MM.1S (cell line): ENCODE data around the gene ZNF385D.

Experiments
- DNase-seq: peaks from one replicate; pipeline ENCODE4 v3.0.0-alpha.2; 2015
- H2AFZ ChIP-seq: fragments of 300-600 bp; sonication (generic); 2 replicates; pipeline ENCODE4 v1.6.0; 2016; ENCODE audit warnings: antibody characterized with exemption, low read length
- H3F3A ChIP-seq: fragments of 300-600 bp; sonication (generic); 2 replicates; pipeline ENCODE4 v1.6.1; 2016; ENCODE audit warnings: mild to moderate bottlenecking, antibody characterized with exemption, low read length, moderate library complexity, mixed read lengths; ENCODE audit not compliant: insufficient read depth
- H3K27ac ChIP-seq: fragments of 300-600 bp; sonication (generic); 2 replicates; pipeline ENCODE4 v1.5.1; 2016; ENCODE audit warnings: mild to moderate bottlenecking, low read length
- H3K27me3 ChIP-seq: fragments of 300-600 bp; sonication (generic); replicated peaks from 2 replicates; pipeline ENCODE4 v1.6.0; 2016; ENCODE audit warnings: low read length; ENCODE audit not compliant: insufficient read depth
- H3K36me3 ChIP-seq: fragments of 300-600 bp; sonication (generic); replicated peaks from 2 replicates; pipeline ENCODE4 v1.6.1; 2016; ENCODE audit warnings: mild to moderate bottlenecking, low read length, mixed read lengths; ENCODE audit not compliant: insufficient read depth
- H3K4me1 ChIP-seq: fragments of 300-600 bp; sonication (generic); 2 replicates; pipeline ENCODE4 v1.6.1; 2016; ENCODE audit warnings: low read length, mixed read lengths
- H3K4me2 ChIP-seq: fragments of 300-600 bp; sonication (generic); 2 replicates; pipeline ENCODE4 v1.6.0; 2016; ENCODE audit warnings: low read depth, low read length
- H3K4me3 ChIP-seq: fragments of 300-600 bp; sonication (generic); 2 replicates; pipeline ENCODE4 v1.5.1; 2016; ENCODE audit warnings: low read length, mixed read lengths
- H3K79me2 ChIP-seq: fragments of 300-600 bp; sonication (generic); 2 replicates; pipeline ENCODE4 v1.6.1; 2016; ENCODE audit warnings: mixed run types, low read length, mixed read lengths
- H3K9ac ChIP-seq: fragments of 300-600 bp; sonication (generic); 2 replicates; pipeline ENCODE4 v1.6.1; 2016; ENCODE audit warnings: low read length, mixed read lengths
- H3K9me2 ChIP-seq: fragments of 300-600 bp; sonication (generic); replicated peaks from 2 replicates; pipeline ENCODE4 v1.6.1; 2016; ENCODE audit warnings: mild to moderate bottlenecking, low read length, mixed read lengths; ENCODE audit not compliant: insufficient read depth
- H3K9me3 ChIP-seq: fragments of 300-600 bp; sonication (generic); replicated peaks from 2 replicates; pipeline ENCODE4 v1.6.1; 2016; ENCODE audit warnings: mild to moderate bottlenecking, low read length, mixed read lengths; ENCODE audit not compliant: insufficient read depth
- H4K20me1 ChIP-seq: fragments of 300-600 bp; sonication (generic); 2 replicates; pipeline ENCODE4 v1.6.1; 2016; ENCODE audit warnings: mild to moderate bottlenecking, low read length, moderate library complexity, mixed read lengths; ENCODE audit not compliant: insufficient read depth
- EZH2 ChIP-seq: fragments of 300-600 bp; sonication (generic); optimal IDR thresholded peaks from 2 replicates; pipeline ENCODE3; 2017; ENCODE audit warnings: low read depth, mild to moderate bottlenecking, antibody characterized with exemption, low read length, mixed read lengths
- EZH2phosphoT487 ChIP-seq: fragments of 300-600 bp; sonication (generic); IDR thresholded peaks from 2 replicates; pipeline ENCODE4 v1.6.1; 2018; ENCODE audit warnings: antibody characterized with exemption, low read length
- TF ChIP-seq, protein P1 (sequence below): fragments of 300-600 bp; sonication (generic); IDR thresholded peaks from 2 replicates; pipeline ENCODE4 v1.5.1; 2016; ENCODE audit warnings: antibody characterized with exemption, low read length, mixed read lengths

The ZNF385D gene

DNA sequence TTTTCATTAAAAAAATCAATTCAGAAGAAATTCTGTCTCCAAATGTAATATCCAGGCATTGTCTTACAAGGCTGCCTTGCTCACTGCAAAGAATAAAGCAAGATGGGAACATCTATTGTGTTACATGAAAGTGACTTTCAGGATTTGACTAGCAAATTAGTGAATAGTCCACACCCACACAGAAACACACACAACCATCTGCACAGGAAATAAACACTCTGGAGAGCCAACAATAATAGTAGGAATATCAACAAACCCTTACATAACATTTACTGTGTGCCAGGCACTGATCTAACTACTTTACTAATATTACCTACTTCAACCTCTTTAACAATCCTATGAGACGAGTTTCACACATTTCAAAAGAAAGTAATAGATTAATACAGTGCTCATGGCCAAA, 28.9 kb upstream of the ZNF385D start:
- H3K4me3 ChIP-seq: no peak overlapping the region
- no peak overlapping the region for H2AFZ ChIP-seq
- TF ChIP-seq, protein P1, sequence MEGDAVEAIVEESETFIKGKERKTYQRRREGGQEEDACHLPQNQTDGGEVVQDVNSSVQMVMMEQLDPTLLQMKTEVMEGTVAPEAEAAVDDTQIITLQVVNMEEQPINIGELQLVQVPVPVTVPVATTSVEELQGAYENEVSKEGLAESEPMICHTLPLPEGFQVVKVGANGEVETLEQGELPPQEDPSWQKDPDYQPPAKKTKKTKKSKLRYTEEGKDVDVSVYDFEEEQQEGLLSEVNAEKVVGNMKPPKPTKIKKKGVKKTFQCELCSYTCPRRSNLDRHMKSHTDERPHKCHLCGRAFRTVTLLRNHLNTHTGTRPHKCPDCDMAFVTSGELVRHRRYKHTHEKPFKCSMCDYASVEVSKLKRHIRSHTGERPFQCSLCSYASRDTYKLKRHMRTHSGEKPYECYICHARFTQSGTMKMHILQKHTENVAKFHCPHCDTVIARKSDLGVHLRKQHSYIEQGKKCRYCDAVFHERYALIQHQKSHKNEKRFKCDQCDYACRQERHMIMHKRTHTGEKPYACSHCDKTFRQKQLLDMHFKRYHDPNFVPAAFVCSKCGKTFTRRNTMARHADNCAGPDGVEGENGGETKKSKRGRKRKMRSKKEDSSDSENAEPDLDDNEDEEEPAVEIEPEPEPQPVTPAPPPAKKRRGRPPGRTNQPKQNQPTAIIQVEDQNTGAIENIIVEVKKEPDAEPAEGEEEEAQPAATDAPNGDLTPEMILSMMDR: no peak
- TF ChIP-seq EZH2 (no peak), EZH2phosphoT487 (no peak)
- H3K4me2 ChIP-seq: no peak overlapping the region
- H3K9me2 ChIP-seq: no peaks in the 10 kb centered on the region
- no peaks in the 10 kb centered on the region for H3K9me3 ChIP-seq
- H3K27me3 ChIP-seq: no peaks in the 10 kb centered on the region
- H3K9ac ChIP-seq: no peak overlapping the region
- H3K79me2 ChIP-seq: no peaks in the 10 kb centered on the region
- H3K4me1 ChIP-seq: no peaks in the 10 kb centered on the region
- H3K27ac ChIP-seq: no peak overlapping the region
- H3F3A ChIP-seq: no peaks in the 10 kb centered on the region
- DNase-seq: no peak
- no peaks in the 10 kb centered on the region for H3K36me3 ChIP-seq
- H4K20me1 ChIP-seq: no peaks in the 10 kb centered on the region

DNA sequence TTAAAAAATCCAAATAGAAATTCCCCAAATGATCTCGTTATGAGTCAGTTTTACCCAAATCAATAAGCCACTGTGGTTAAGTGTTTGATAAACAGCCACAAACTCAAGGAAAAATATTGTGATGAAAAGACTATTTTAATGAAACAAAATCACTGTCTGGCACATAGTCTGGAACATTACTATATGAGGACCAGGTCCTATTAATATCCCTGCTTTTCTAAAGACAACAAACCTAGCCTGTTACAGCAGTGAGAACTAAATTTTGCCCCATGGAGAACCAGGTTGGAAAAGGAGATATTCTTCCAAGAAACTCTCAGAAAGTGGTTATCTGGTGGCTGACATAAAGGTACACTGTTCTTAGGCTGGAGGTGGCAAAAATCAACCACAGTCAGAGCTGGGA, 27.7 kb upstream of the ZNF385D start:
- Histone ChIP-seq H3K9ac (no peak overlapping the region), H3F3A (no peaks in the 10 kb centered on the region), H3K4me3 (no peak overlapping the region), H3K9me3 (no peaks in the 10 kb centered on the region), H3K27me3 (no peaks in the 10 kb centered on the region), H3K36me3 (no peaks in the 10 kb centered on the region), H3K4me1 (no peaks in the 10 kb centered on the region), H3K79me2 (no peaks in the 10 kb centered on the region), H3K4me2 (no peak overlapping the region), H3K27ac (no peak overlapping the region), H4K20me1 (no peaks in the 10 kb centered on the region), H2AFZ (no peak overlapping the region), H3K9me2 (no peaks in the 10 kb centered on the region)
- TF ChIP-seq EZH2phosphoT487 (no peak), EZH2 (no peak)
- TF ChIP-seq, protein P1: no peak
- no peak for DNase-seq

DNA sequence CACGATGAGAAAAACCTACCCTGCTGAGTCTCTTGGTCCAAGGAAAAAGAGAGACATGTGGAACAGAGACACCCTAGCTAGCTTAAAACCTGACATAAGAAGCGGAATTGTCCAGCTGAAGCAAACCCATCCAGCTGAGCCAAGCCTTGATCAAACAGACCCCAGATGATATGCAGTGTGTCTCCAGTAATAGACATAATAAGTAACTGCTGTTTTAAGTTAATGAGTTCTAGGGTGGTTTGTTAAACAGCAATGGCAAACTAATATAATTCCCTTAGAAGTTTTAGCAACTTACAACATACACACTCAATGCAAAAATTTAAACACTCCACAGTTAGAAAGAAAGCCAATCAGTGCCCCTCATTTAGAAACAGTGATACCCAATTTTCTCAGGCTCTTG, 26.8 kb upstream of the ZNF385D start:
- DNase-seq: no peak

More for the DNA sequence above, 26.8 kb upstream of the ZNF385D start:
- H3K4me2 ChIP-seq: no peak overlapping the region
- no peaks in the 10 kb centered on the region for H3K27me3 ChIP-seq
- H3K36me3 ChIP-seq: no peaks in the 10 kb centered on the region
- no peaks in the 10 kb centered on the region for H3K9me2 ChIP-seq
- H3K4me3 ChIP-seq: no peak overlapping the region
- H3K9ac ChIP-seq: no peak overlapping the region
- no peak overlapping the region for H3K27ac ChIP-seq
- H3F3A ChIP-seq: no peaks in the 10 kb centered on the region
- no peaks in the 10 kb centered on the region for H3K4me1 ChIP-seq
- TF ChIP-seq EZH2phosphoT487: no peak
- TF ChIP-seq EZH2: no peak
- TF ChIP-seq, protein P1: no peak
- no peaks in the 10 kb centered on the region for H3K79me2 ChIP-seq
- no peak overlapping the region for H2AFZ ChIP-seq
- H3K9me3 ChIP-seq: no peaks in the 10 kb centered on the region
- H4K20me1 ChIP-seq: no peaks in the 10 kb centered on the region
